Fibroblast of lung (primary cell): ENCODE results near the gene OLIG2. TPM values are rescaled to one million over a fixed set of nuclear protein-coding genes. Genes with fewer than 3 reads are reported as not detected.

Experiments used
- DNase-seq, 2 donors: peaks; one replicate each; pipeline versions ENCODE4 v3.0.0 to v3.0.0-alpha.2; 2010; ENCODE audit warnings: low read depth in 2 of 2
- H2AFZ ChIP-seq: 2 replicates; pipeline ENCODE4 v1.5.1; 2012; ENCODE audit warnings: low read length, control low read depth, inconsistent platforms
- H3K27ac ChIP-seq: 2 replicates; pipeline ENCODE4 v1.5.1; 2011; ENCODE audit warnings: low read length, control low read depth; ENCODE audit not compliant: insufficient read depth
- H3K27me3 ChIP-seq: 2 replicates; pipeline ENCODE4 v1.5.1; 2011; ENCODE audit warnings: mild to moderate bottlenecking, low read length; ENCODE audit not compliant: control insufficient read depth, insufficient read depth
- H3K36me3 ChIP-seq: 2 replicates; pipeline ENCODE4 v1.5.1; 2011; ENCODE audit warnings: low read length; ENCODE audit not compliant: control insufficient read depth, insufficient read depth
- H3K4me1 ChIP-seq: 2 replicates; pipeline ENCODE4 v1.5.1; 2011; ENCODE audit warnings: low read length; ENCODE audit not compliant: control insufficient read depth, insufficient read depth; ENCODE audit errors: extremely low read depth
- H3K4me2 ChIP-seq: 2 replicates; pipeline ENCODE4 v1.5.1; 2011; ENCODE audit warnings: low read length, control low read depth; ENCODE audit not compliant: insufficient read depth; ENCODE audit errors: extremely low read depth
- H3K4me3 ChIP-seq, 4 experiments: fragments of 200-600 bp in 1 of 4; sonication (generic) in 1 of 4; replicated peaks in 1 of 4; 2 replicates each; pipeline ENCODE4 v1.5.1; 2011 to 2016; ENCODE audit warnings: low read length in 4 of 4, low read depth in 3 of 4, mild to moderate bottlenecking in 3 of 4, control low read depth in 2 of 4, inconsistent platforms in 1 of 4, mixed read lengths in 1 of 4; ENCODE audit not compliant: insufficient read depth in 1 of 4; ENCODE audit errors: control extremely low read depth in 1 of 4
- H3K79me2 ChIP-seq: 2 replicates; pipeline ENCODE4 v1.5.1; 2012; ENCODE audit warnings: mild to moderate bottlenecking, low read length, inconsistent platforms; ENCODE audit not compliant: control insufficient read depth, insufficient read depth
- H3K9ac ChIP-seq: 2 replicates; pipeline ENCODE4 v1.5.1; 2011; ENCODE audit warnings: mild to moderate bottlenecking, low read length, control low read depth; ENCODE audit not compliant: insufficient read depth
- H3K9me3 ChIP-seq: 2 replicates; pipeline ENCODE4 v1.5.1; 2012; ENCODE audit warnings: low read depth, low read length; ENCODE audit not compliant: control insufficient read depth, insufficient read depth
- H4K20me1 ChIP-seq: 2 replicates; pipeline ENCODE4 v1.5.1; 2011; ENCODE audit warnings: low read length; ENCODE audit not compliant: control insufficient read depth, insufficient read depth; ENCODE audit errors: extremely low read depth
- CTCF ChIP-seq, 2 donors: IDR thresholded peaks in 1 of 2; conservative IDR thresholded peaks in 1 of 2; 1 replicate in 1 of 2; 2 replicates in 1 of 2; pipeline ENCODE4 v1.5.1; 2011 to 2012; ENCODE audit warnings: low read length in 2 of 2, control low read depth in 1 of 2, inconsistent platforms in 1 of 2, low read depth in 1 of 2, mild to moderate bottlenecking in 1 of 2
- EZH2 ChIP-seq: IDR thresholded peaks from 2 replicates; pipeline ENCODE4 v1.5.1; 2012; ENCODE audit warnings: low read length, control low read depth, mild to moderate bottlenecking; ENCODE audit errors: missing control alignments
- polyA plus RNA-seq, 2 donors: library from polyadenylated mRNA; depleted of rRNA in 1 of 2; stranded (reverse) in 1 of 2; unstranded in 1 of 2; fragments of >200 nt; gene quantifications; 2 replicates each; pipeline ENCODE4 v1.2.1, GENCODE V29; 2011 to 2012; ENCODE audit warnings: missing spikeins in 1 of 2
- total RNA-seq: library from RNA; depleted of rRNA; stranded (reverse); fragments of >200 nt; gene quantifications from 2 replicates; pipeline ENCODE4 v1.2.1, GENCODE V29; 2014

The OLIG2 gene
- total and polyA plus RNA-seq, 2 donors (not counting 1 experiment from before 2014, with no cell fraction given), result not detected

- H3K9ac ChIP-seq, result no peak overlapping the region
- H3K27me3 ChIP-seq, result peaks cover 50% of the 10 kb centered on the region
- H3K4me3 ChIP-seq, result no peak overlapping the region
- H3K36me3 ChIP-seq, result no peaks in the 10 kb centered on the region
- no peak overlapping the region for H2AFZ ChIP-seq
- H3K4me1 ChIP-seq, result no peaks in the 10 kb centered on the region
- DNase-seq, result no peak
- H3K79me2 ChIP-seq, result no peaks in the 10 kb centered on the region
- no peaks in the 10 kb centered on the region for H3K9me3 ChIP-seq
- H3K4me2 ChIP-seq, result no peak overlapping the region
- TF ChIP-seq EZH2 (no peak), CTCF (conservative IDR thresholded peaks at IDR 0.05 in 1 of 2, IDR thresholded peaks at IDR 0.05 in 1 of 2; ENCODE audit: low read depth in 1 of 2, low read length in 2 of 2) (no peak)
- no peaks in the 10 kb centered on the region for H4K20me1 ChIP-seq
- H3K27ac ChIP-seq, result no peak overlapping the region
Measured at GRCh38 chr21:33073636-33074035, 47.9 kb downstream of the OLIG2 start.

- H3K4me1 ChIP-seq, result no peaks in the 10 kb centered on the region
- no peak overlapping the region for H2AFZ ChIP-seq
- H3K9me3 ChIP-seq, result no peaks in the 10 kb centered on the region
- no peak overlapping the region for H3K27ac ChIP-seq
- no peak overlapping the region for H3K4me3 ChIP-seq
- no peak overlapping the region for H3K4me2 ChIP-seq
- H3K27me3 ChIP-seq, result peaks cover 39% of the 10 kb centered on the region
- no peaks in the 10 kb centered on the region for H3K36me3 ChIP-seq
- H4K20me1 ChIP-seq, result no peaks in the 10 kb centered on the region
- H3K9ac ChIP-seq, result no peak overlapping the region
- TF ChIP-seq CTCF (conservative IDR thresholded peaks at IDR 0.05 in 1 of 2, IDR thresholded peaks at IDR 0.05 in 1 of 2; ENCODE audit: low read depth in 1 of 2, low read length in 2 of 2) (no peak), EZH2 (no peak)
- H3K79me2 ChIP-seq, result no peaks in the 10 kb centered on the region
- DNase-seq, result no peak
Measured at GRCh38 chr21:33075128-33075527, 49.4 kb downstream of the OLIG2 start.

- TF ChIP-seq CTCF (conservative IDR thresholded peaks at IDR 0.05 in 1 of 2, IDR thresholded peaks at IDR 0.05 in 1 of 2; ENCODE audit: low read depth in 1 of 2, low read length in 2 of 2) (no peak), EZH2 (no peak)
- Histone ChIP-seq H3K9ac (no peak overlapping the region), H2AFZ (no peak overlapping the region), H3K4me2 (no peak overlapping the region), H3K36me3 (no peaks in the 10 kb centered on the region), H4K20me1 (no peaks in the 10 kb centered on the region), H3K27me3 (peaks cover 39% of the 10 kb centered on the region), H3K4me3 (no peak overlapping the region), H3K27ac (no peak overlapping the region), H3K79me2 (no peaks in the 10 kb centered on the region), H3K9me3 (no peaks in the 10 kb centered on the region), H3K4me1 (no peaks in the 10 kb centered on the region)
- no peak for DNase-seq
Measured at GRCh38 chr21:33075596-33076195, 50.0 kb downstream of the OLIG2 start.
